ENCODE results near the gene DNAH6. TPM values are rescaled to one million over a fixed set of nuclear protein-coding genes. Genes with fewer than 3 reads are reported as not detected.

The DNAH6 gene
- total and polyA plus RNA-seq, 2 of the 8 experiments (the other 6 are each of a cell fraction or from before 2014, with no cell fraction given), result 0.06 to 0.43 TPM

DNA sequence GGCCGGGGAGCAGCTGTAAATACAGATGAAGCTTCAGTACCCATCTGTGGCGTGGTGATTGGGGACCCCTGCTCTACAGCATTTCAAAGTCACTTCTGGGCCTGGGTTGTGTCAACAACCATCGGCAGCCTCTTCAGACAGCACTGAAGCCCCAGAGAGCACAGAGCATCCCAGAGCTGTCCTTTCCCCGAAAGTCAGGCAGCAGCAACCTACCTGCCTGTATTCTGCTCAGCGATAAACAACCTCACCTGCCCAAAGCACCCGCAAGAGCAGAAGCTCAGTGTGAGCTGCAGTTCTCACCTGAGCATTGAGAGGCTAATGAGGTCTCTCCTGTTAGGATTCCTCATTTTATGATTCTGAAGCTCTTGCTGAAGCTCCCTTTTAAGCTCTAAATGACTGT, 345.2 kb downstream of the DNAH6 start (continued):
- TF ChIP-seq, protein P1, sequence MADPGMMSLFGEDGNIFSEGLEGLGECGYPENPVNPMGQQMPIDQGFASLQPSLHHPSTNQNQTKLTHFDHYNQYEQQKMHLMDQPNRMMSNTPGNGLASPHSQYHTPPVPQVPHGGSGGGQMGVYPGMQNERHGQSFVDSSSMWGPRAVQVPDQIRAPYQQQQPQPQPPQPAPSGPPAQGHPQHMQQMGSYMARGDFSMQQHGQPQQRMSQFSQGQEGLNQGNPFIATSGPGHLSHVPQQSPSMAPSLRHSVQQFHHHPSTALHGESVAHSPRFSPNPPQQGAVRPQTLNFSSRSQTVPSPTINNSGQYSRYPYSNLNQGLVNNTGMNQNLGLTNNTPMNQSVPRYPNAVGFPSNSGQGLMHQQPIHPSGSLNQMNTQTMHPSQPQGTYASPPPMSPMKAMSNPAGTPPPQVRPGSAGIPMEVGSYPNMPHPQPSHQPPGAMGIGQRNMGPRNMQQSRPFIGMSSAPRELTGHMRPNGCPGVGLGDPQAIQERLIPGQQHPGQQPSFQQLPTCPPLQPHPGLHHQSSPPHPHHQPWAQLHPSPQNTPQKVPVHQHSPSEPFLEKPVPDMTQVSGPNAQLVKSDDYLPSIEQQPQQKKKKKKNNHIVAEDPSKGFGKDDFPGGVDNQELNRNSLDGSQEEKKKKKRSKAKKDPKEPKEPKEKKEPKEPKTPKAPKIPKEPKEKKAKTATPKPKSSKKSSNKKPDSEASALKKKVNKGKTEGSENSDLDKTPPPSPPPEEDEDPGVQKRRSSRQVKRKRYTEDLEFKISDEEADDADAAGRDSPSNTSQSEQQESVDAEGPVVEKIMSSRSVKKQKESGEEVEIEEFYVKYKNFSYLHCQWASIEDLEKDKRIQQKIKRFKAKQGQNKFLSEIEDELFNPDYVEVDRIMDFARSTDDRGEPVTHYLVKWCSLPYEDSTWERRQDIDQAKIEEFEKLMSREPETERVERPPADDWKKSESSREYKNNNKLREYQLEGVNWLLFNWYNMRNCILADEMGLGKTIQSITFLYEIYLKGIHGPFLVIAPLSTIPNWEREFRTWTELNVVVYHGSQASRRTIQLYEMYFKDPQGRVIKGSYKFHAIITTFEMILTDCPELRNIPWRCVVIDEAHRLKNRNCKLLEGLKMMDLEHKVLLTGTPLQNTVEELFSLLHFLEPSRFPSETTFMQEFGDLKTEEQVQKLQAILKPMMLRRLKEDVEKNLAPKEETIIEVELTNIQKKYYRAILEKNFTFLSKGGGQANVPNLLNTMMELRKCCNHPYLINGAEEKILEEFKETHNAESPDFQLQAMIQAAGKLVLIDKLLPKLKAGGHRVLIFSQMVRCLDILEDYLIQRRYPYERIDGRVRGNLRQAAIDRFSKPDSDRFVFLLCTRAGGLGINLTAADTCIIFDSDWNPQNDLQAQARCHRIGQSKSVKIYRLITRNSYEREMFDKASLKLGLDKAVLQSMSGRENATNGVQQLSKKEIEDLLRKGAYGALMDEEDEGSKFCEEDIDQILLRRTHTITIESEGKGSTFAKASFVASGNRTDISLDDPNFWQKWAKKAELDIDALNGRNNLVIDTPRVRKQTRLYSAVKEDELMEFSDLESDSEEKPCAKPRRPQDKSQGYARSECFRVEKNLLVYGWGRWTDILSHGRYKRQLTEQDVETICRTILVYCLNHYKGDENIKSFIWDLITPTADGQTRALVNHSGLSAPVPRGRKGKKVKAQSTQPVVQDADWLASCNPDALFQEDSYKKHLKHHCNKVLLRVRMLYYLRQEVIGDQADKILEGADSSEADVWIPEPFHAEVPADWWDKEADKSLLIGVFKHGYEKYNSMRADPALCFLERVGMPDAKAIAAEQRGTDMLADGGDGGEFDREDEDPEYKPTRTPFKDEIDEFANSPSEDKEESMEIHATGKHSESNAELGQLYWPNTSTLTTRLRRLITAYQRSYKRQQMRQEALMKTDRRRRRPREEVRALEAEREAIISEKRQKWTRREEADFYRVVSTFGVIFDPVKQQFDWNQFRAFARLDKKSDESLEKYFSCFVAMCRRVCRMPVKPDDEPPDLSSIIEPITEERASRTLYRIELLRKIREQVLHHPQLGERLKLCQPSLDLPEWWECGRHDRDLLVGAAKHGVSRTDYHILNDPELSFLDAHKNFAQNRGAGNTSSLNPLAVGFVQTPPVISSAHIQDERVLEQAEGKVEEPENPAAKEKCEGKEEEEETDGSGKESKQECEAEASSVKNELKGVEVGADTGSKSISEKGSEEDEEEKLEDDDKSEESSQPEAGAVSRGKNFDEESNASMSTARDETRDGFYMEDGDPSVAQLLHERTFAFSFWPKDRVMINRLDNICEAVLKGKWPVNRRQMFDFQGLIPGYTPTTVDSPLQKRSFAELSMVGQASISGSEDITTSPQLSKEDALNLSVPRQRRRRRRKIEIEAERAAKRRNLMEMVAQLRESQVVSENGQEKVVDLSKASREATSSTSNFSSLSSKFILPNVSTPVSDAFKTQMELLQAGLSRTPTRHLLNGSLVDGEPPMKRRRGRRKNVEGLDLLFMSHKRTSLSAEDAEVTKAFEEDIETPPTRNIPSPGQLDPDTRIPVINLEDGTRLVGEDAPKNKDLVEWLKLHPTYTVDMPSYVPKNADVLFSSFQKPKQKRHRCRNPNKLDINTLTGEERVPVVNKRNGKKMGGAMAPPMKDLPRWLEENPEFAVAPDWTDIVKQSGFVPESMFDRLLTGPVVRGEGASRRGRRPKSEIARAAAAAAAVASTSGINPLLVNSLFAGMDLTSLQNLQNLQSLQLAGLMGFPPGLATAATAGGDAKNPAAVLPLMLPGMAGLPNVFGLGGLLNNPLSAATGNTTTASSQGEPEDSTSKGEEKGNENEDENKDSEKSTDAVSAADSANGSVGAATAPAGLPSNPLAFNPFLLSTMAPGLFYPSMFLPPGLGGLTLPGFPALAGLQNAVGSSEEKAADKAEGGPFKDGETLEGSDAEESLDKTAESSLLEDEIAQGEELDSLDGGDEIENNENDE (IDR thresholded peaks at IDR 0.05; ENCODE audit: insufficient replicate concordance, low read length), result no peak
- TF ChIP-seq CHD2 (IDR thresholded peaks at IDR 0.05; ENCODE audit: low read length), result no peak
